Measurements from ENCODE around the gene PROC.

PROC gene

DNA sequence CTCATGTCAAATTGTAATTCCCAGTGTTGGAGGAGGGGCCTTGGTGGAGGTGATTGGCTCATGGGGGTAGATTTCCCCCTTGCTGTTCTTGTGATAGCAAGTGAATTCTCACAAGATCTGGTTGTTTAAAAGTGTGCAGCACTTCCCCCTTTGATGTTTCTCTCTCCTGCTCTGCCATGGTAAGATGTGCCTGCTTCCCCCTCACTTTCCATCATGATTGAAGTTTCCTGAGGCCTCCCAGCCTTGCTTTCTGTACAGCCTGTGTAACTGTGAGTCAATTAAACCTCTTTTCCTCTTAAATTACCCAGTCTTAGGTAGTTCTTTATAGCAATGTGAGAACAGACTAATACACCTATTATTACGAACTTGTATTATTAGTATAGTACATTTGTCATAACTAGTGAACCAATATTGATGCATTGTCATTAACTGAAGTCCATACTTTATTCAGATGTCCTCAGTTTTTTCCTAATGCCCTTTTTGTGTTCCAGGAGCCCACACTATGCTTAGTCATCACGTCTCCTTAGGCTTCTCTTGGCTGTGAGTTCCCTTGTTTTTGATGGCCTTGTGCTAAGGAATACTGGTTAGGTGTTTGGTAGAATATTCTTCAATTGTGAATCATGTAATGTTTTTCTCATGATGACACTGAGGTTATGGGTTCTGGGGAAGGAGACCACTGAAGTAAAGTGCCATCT lies 25.9 kb upstream of the PROC start:
- no peaks in the 10 kb centered on the region for H3K27me3 ChIP-seq (ENCODE audit: insufficient read depth, low read length, poor library complexity)
- H3K36me3 ChIP-seq (ENCODE audit: insufficient read depth, low read length): no peaks in the 10 kb centered on the region; the same call in 1 of the 2 replicates
- H3K27ac ChIP-seq (ENCODE audit: low read length): no peak overlapping the region
- H3K4me1 ChIP-seq (ENCODE audit: insufficient read depth, low read length): peaks cover 19% of the 10 kb centered on the region
- DNase-seq (no peak), ATAC-seq (ENCODE audit: insufficient read depth, low read depth) (no peak)
- peaks cover 4% of the 10 kb centered on the region for H3K79me2 ChIP-seq (ENCODE audit: insufficient read depth, low read length)
- H3K4me3 ChIP-seq (ENCODE audit: low read depth in 1 of 2, low read length in 2 of 2): no peak overlapping the region
- no peak for TF ChIP-seq EZH2 (IDR thresholded peaks at IDR 0.05; ENCODE audit: borderline replicate concordance, low read depth, low read length, severe bottlenecking)
- TF ChIP-seq, protein P1, sequence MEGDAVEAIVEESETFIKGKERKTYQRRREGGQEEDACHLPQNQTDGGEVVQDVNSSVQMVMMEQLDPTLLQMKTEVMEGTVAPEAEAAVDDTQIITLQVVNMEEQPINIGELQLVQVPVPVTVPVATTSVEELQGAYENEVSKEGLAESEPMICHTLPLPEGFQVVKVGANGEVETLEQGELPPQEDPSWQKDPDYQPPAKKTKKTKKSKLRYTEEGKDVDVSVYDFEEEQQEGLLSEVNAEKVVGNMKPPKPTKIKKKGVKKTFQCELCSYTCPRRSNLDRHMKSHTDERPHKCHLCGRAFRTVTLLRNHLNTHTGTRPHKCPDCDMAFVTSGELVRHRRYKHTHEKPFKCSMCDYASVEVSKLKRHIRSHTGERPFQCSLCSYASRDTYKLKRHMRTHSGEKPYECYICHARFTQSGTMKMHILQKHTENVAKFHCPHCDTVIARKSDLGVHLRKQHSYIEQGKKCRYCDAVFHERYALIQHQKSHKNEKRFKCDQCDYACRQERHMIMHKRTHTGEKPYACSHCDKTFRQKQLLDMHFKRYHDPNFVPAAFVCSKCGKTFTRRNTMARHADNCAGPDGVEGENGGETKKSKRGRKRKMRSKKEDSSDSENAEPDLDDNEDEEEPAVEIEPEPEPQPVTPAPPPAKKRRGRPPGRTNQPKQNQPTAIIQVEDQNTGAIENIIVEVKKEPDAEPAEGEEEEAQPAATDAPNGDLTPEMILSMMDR (IDR thresholded peaks at IDR 0.05; ENCODE audit: borderline replicate concordance, extremely low read depth, low read length, poor library complexity, severe bottlenecking): no peak
- no peaks in the 10 kb centered on the region for H3K9me3 ChIP-seq (ENCODE audit: insufficient read depth, low read length, severe bottlenecking)
- H2AFZ ChIP-seq (ENCODE audit: low read depth, low read length): no peak overlapping the region
- no peak overlapping the region for H3K4me2 ChIP-seq (ENCODE audit: insufficient read depth, low read length)
- H4K20me1 ChIP-seq (ENCODE audit: insufficient read depth, low read length): no peaks in the 10 kb centered on the region
- no peak overlapping the region for H3K9ac ChIP-seq (ENCODE audit: low read depth, low read length)

DNA sequence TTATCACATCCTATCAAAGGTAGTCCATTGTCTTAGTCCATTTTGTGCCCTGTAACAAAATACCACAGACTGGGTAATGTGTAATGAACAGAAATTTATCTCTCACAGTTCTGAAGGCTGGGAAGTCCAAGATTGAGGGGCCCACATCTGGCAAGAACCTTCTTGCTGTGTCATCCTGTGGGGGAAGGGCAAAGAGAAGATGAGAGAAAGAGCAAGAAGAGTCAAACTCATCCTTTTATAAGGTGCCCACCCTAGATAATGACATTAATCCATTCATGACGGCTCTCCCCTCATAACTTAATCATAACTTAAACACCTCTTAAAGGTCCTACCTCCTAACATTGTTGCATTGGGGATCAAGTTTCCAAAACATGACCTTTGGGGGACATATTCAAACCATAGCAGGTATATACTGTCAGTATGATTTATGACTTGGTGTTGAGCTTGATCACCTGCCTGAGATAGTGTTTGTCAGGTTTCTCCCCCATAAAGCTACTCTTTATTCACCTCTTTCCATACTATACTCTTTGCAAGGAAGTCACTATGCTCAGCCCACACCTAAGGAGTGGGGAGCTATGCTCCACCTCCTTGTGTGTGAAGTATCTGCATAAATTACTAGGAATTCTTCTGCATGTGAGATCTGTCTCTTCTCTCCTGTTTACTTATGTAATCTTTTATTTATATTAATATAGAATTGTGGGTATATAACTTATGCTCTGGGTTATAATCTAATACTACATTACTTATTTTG lies 25.2 kb upstream of the PROC start:
- no peak overlapping the region for H3K4me3 ChIP-seq (ENCODE audit: low read depth in 1 of 2, low read length in 2 of 2)

DNA sequence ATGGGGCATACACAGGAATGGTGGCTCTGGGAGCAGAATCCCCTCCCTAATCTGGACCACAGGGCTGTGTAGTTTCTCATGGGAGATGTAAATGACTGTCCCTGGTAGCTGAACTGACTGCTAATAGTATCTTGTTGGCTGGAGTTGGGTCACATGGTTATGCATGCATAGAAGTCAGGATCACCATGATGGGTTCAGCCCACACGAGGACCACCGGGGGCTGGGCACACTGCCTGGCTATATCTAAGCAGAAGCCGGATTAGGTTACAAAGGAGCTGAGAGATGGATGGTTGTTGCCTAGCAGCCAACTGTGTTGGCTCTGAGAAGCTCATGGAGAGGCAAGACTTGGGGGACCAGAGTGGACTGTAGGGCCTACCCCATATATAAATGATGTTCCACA lies 23.7 kb upstream of the PROC start:
- peaks cover 10% of the 10 kb centered on the region for H3K4me1 ChIP-seq (ENCODE audit: insufficient read depth, low read length)
- H3K4me3 ChIP-seq (ENCODE audit: low read depth in 1 of 2, low read length in 2 of 2): no peak overlapping the region
- H3K27me3 ChIP-seq (ENCODE audit: insufficient read depth, low read length, poor library complexity): no peaks in the 10 kb centered on the region
- ATAC-seq (ENCODE audit: insufficient read depth, low read depth) (no peak), DNase-seq (no peak)
- H3K79me2 ChIP-seq (ENCODE audit: insufficient read depth, low read length): no peaks in the 10 kb centered on the region
- H3K9me3 ChIP-seq (ENCODE audit: insufficient read depth, low read length, severe bottlenecking): no peaks in the 10 kb centered on the region
- H4K20me1 ChIP-seq (ENCODE audit: insufficient read depth, low read length): no peaks in the 10 kb centered on the region
- H3K9ac ChIP-seq (ENCODE audit: low read depth, low read length): no peak overlapping the region
- H2AFZ ChIP-seq (ENCODE audit: low read depth, low read length): no peak overlapping the region
- no peak for TF ChIP-seq EZH2 (IDR thresholded peaks at IDR 0.05; ENCODE audit: borderline replicate concordance, low read depth, low read length, severe bottlenecking)
- TF ChIP-seq, protein P1 (IDR thresholded peaks at IDR 0.05; ENCODE audit: borderline replicate concordance, extremely low read depth, low read length, poor library complexity, severe bottlenecking): no peak
- no peak overlapping the region for H3K27ac ChIP-seq (ENCODE audit: low read length)
- H3K4me2 ChIP-seq (ENCODE audit: insufficient read depth, low read length): no peak overlapping the region
- H3K36me3 ChIP-seq (ENCODE audit: insufficient read depth, low read length): no peaks in the 10 kb centered on the region

More for the DNA sequence above, 25.2 kb upstream of the PROC start:
- no peaks in the 10 kb centered on the region for H4K20me1 ChIP-seq (ENCODE audit: insufficient read depth, low read length)
- no peaks in the 10 kb centered on the region for H3K27me3 ChIP-seq (ENCODE audit: insufficient read depth, low read length, poor library complexity)
- H3K9me3 ChIP-seq (ENCODE audit: insufficient read depth, low read length, severe bottlenecking): no peaks in the 10 kb centered on the region
- no peaks in the 10 kb centered on the region for H3K36me3 ChIP-seq (ENCODE audit: insufficient read depth, low read length)
- no peak overlapping the region for H2AFZ ChIP-seq (ENCODE audit: low read depth, low read length)
- no peak overlapping the region for H3K27ac ChIP-seq (ENCODE audit: low read length)
- no peak overlapping the region for H3K9ac ChIP-seq (ENCODE audit: low read depth, low read length)
- no peak overlapping the region for H3K4me2 ChIP-seq (ENCODE audit: insufficient read depth, low read length)
- peaks cover 19% of the 10 kb centered on the region for H3K4me1 ChIP-seq (ENCODE audit: insufficient read depth, low read length)
- no peak for DNase-seq
- ATAC-seq (ENCODE audit: insufficient read depth, low read depth): no peak
- TF ChIP-seq EZH2 (IDR thresholded peaks at IDR 0.05; ENCODE audit: borderline replicate concordance, low read depth, low read length, severe bottlenecking): no peak
- TF ChIP-seq, protein P1 (IDR thresholded peaks at IDR 0.05; ENCODE audit: borderline replicate concordance, extremely low read depth, low read length, poor library complexity, severe bottlenecking): no peak
- H3K79me2 ChIP-seq (ENCODE audit: insufficient read depth, low read length): no peaks in the 10 kb centered on the region

Data from DND-41 (cell line).